Endothelial cell of umbilical vein (primary cell): ENCODE results near the gene ARNT2.

Experiments used
- EZH2 ChIP-seq: IDR thresholded peaks from 2 replicates; pipeline ENCODE4 v1.6.1; 2012; ENCODE audit warnings: borderline replicate concordance, low read depth, mild to moderate bottlenecking, moderate library complexity, low read length, inconsistent platforms; ENCODE audit not compliant: severe bottlenecking
- FOS ChIP-seq: IDR thresholded peaks from 2 replicates; pipeline ENCODE4 v1.6.1; 2011; ENCODE audit warnings: mild to moderate bottlenecking, low read length, moderate library complexity, borderline replicate concordance; ENCODE audit not compliant: insufficient read depth
- GATA2 ChIP-seq: IDR thresholded peaks from 2 replicates; pipeline ENCODE4 v1.7.0; 2011; ENCODE audit warnings: low read depth, mild to moderate bottlenecking, moderate library complexity, mixed read lengths, low read length; ENCODE audit not compliant: insufficient read length, insufficient read depth
- JUN ChIP-seq: IDR thresholded peaks from 2 replicates; pipeline ENCODE4 v1.6.1; 2011; ENCODE audit warnings: borderline replicate concordance, low read depth; ENCODE audit not compliant: insufficient read length, insufficient read depth
- MYC ChIP-seq: IDR thresholded peaks from one replicate; pipeline ENCODE4 v1.6.1; 2011; ENCODE audit warnings: mild to moderate bottlenecking, low read depth, low read length
- POLR2A ChIP-seq: IDR thresholded peaks from 2 replicates; pipeline ENCODE4 v1.6.1; 2012; ENCODE audit warnings: low read depth, mild to moderate bottlenecking, control low read depth, low read length
- POLR2AphosphoS5 ChIP-seq: IDR thresholded peaks from 2 replicates; pipeline ENCODE4 v1.6.1; 2012; ENCODE audit warnings: low read depth, mild to moderate bottlenecking, control low read depth, low read length, moderate library complexity; ENCODE audit not compliant: insufficient read depth
- TF ChIP-seq, protein P1 (sequence below), 2 donors: IDR thresholded peaks; 1 replicate in 1 of 2; 2 replicates in 1 of 2; pipeline ENCODE4 v1.5.1; 2011; ENCODE audit warnings: low read length in 2 of 2, mild to moderate bottlenecking in 2 of 2, moderate library complexity in 2 of 2, control low read depth in 1 of 2, inconsistent platforms in 1 of 2, low read depth in 1 of 2; ENCODE audit not compliant: insufficient read depth in 1 of 2; ENCODE audit errors: extremely low read depth in 1 of 2

DNA sequence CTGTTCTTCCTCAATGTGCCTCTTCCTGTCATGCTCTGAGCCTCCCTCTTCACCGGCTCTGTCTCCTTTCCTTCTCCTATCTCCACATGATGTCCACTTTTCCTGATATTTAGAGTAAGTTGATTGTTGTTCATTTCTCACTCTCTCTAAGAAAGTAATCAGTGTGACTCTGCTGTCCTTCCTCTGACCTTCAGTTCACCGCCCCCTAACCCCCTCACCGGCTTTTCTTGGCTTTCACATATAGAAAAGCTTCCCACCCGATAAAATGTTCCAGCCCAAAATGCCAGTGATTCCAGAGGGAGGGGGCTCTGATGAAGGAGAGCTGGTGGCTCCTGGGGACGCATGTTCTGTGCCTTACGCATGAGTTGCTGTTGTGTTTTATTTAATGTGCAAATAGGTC, 170.4 kb downstream of the ARNT2 start:
- TF ChIP-seq, protein P1, sequence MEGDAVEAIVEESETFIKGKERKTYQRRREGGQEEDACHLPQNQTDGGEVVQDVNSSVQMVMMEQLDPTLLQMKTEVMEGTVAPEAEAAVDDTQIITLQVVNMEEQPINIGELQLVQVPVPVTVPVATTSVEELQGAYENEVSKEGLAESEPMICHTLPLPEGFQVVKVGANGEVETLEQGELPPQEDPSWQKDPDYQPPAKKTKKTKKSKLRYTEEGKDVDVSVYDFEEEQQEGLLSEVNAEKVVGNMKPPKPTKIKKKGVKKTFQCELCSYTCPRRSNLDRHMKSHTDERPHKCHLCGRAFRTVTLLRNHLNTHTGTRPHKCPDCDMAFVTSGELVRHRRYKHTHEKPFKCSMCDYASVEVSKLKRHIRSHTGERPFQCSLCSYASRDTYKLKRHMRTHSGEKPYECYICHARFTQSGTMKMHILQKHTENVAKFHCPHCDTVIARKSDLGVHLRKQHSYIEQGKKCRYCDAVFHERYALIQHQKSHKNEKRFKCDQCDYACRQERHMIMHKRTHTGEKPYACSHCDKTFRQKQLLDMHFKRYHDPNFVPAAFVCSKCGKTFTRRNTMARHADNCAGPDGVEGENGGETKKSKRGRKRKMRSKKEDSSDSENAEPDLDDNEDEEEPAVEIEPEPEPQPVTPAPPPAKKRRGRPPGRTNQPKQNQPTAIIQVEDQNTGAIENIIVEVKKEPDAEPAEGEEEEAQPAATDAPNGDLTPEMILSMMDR (IDR thresholded peaks at IDR 0.05; ENCODE audit: extremely low read depth in 1 of 2, insufficient read depth in 1 of 2, low read depth in 1 of 2, low read length in 2 of 2): no peak
- no peak for TF ChIP-seq GATA2
- no peak for TF ChIP-seq POLR2A
- no peak for TF ChIP-seq MYC
- no peak for TF ChIP-seq POLR2AphosphoS5
- no peak for TF ChIP-seq JUN
- TF ChIP-seq FOS: no peak
- no peak for TF ChIP-seq EZH2
